ENCODE measurements around the gene CPA5.
A peak's percentile ranks its signal among the peaks of the same experiment; 100 is the strongest.

CPA5 gene

GRCh38 chr7:130332259-130333053 is 12.2 kb upstream of the CPA5 start:
- DNase-seq (ENCODE audit: low spot score): no peak

- no peak for DNase-seq (ENCODE audit: low spot score)
Observed at GRCh38 chr7:130333832-130334231, 10.8 kb upstream of the CPA5 start.

- no peak for DNase-seq (ENCODE audit: low spot score)
Observed at GRCh38 chr7:130334274-130334673, 10.3 kb upstream of the CPA5 start.

GRCh38 chr7:130337410-130337971 is 7.1 kb upstream of the CPA5 start:
- DNase-seq (ENCODE audit: low spot score): no peak

- no peak for DNase-seq (ENCODE audit: low spot score)
Observed at GRCh38 chr7:130338233-130338632, 6.4 kb upstream of the CPA5 start.

GRCh38 chr7:130341882-130342281 is 2.7 kb upstream of the CPA5 start:
- DNase-seq (ENCODE audit: low spot score): no peak

- no peak for DNase-seq (ENCODE audit: low spot score)
Observed at GRCh38 chr7:130342701-130343380, 1.8 kb upstream of the CPA5 start.

GRCh38 chr7:130345136-130345535 is 520 bp downstream of the CPA5 start:
- no peak for DNase-seq (ENCODE audit: low spot score)

GRCh38 chr7:130345725-130346124 is 1.1 kb downstream of the CPA5 start:
- DNase-seq (ENCODE audit: low spot score): no peak

- no peak for DNase-seq (ENCODE audit: low spot score)
Observed at GRCh38 chr7:130346177-130346905, 1.7 kb downstream of the CPA5 start.

GRCh38 chr7:130346941-130347340 is 2.3 kb downstream of the CPA5 start:
- DNase-seq (ENCODE audit: low spot score): no peak

- DNase-seq (ENCODE audit: low spot score): no peak
Observed at GRCh38 chr7:130349911-130350782, 5.5 kb downstream of the CPA5 start.

- DNase-seq (ENCODE audit: low spot score): no peak
Observed at GRCh38 chr7:130350945-130351790, 6.6 kb downstream of the CPA5 start.

- no peak for DNase-seq (ENCODE audit: low spot score)
Observed at GRCh38 chr7:130351791-130352090, 7.1 kb downstream of the CPA5 start.

- peak; percentile 67 for DNase-seq (ENCODE audit: low spot score)
Observed at GRCh38 chr7:130352194-130353074, 7.8 kb downstream of the CPA5 start.

- DNase-seq (ENCODE audit: low spot score): no peak
Observed at GRCh38 chr7:130353196-130353595, 8.6 kb downstream of the CPA5 start.

- peak; percentile 93 for DNase-seq (ENCODE audit: low spot score)
Observed at GRCh38 chr7:130356121-130356875, 11.7 kb downstream of the CPA5 start.

- peak; percentile 62 for DNase-seq (ENCODE audit: low spot score)
Observed at GRCh38 chr7:130356876-130357611, 12.4 kb downstream of the CPA5 start.
